Measurements from ENCODE around the gene MED10. TPM values are rescaled to one million over a fixed set of nuclear protein-coding genes. Genes with fewer than 3 reads are reported as not detected.

Gene MED10
- total RNA-seq, 3 donors from 2014 or later (not counting 1 experiment from before 2014, with no cell fraction given) = 64.4 to 68.5 (median 64.5) TPM

DNA sequence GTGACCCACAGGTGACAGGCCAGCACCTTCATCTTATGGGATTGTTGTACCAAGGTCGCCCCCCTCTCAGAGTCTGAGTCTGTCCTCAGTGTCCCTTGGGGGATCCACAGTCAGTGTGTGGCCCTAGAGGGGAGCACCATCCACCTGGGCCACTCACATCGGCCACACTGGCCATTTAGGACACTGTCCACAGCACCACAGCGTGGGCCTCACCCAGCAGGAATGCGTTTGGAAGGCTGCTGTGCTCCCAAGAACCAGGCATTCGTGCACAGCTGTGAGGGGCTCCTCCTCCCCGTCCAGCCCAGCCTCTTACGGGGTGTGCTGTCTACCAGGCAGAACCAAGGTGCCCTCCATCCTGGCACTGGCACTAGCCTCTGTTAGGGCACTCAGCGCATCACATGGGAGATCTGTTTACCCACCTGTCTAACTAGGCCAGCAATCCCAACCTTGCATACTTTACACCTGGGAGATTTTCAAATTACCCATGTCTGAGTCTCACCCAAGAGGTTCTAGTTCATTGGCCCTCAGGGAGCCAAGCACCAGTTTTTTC lies 45.8 kb upstream of the MED10 start:
- Mint-ChIP-seq H3K27me3 (ENCODE audit: low read depth in 2 of 2) (peaks cover 13 to 33% of the 10 kb centered on the region in 2 donors), H3K27ac (no peak overlapping the region), H3K36me3 (no peaks in the 10 kb centered on the region), H3K4me1 (no peaks in the 10 kb centered on the region), H3K4me3 (no peak overlapping the region), H3K9me3 (no peaks in the 10 kb centered on the region)
- H3K27me3 ChIP-seq (ENCODE audit: control insufficient read depth, insufficient read depth, low read length) = no peaks in the 10 kb centered on the region
- no peaks in the 10 kb centered on the region for H3K36me3 ChIP-seq (ENCODE audit: control insufficient read depth, insufficient read depth, low read length)
- TF ChIP-seq, protein P1, sequence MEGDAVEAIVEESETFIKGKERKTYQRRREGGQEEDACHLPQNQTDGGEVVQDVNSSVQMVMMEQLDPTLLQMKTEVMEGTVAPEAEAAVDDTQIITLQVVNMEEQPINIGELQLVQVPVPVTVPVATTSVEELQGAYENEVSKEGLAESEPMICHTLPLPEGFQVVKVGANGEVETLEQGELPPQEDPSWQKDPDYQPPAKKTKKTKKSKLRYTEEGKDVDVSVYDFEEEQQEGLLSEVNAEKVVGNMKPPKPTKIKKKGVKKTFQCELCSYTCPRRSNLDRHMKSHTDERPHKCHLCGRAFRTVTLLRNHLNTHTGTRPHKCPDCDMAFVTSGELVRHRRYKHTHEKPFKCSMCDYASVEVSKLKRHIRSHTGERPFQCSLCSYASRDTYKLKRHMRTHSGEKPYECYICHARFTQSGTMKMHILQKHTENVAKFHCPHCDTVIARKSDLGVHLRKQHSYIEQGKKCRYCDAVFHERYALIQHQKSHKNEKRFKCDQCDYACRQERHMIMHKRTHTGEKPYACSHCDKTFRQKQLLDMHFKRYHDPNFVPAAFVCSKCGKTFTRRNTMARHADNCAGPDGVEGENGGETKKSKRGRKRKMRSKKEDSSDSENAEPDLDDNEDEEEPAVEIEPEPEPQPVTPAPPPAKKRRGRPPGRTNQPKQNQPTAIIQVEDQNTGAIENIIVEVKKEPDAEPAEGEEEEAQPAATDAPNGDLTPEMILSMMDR (IDR thresholded peaks at IDR 0.05) = no peak
- 83% methylated on average over 8 of the region's 8 CpGs for WGBS (ENCODE audit: insufficient coverage)
- H3K27ac ChIP-seq (ENCODE audit: low read length) = no peak overlapping the region
- H3K4me3 ChIP-seq (ENCODE audit: low read length) = no peak overlapping the region
- ATAC-seq (no peak), DNase-seq (no peak)
- H3K4me1 ChIP-seq (ENCODE audit: control insufficient read depth, insufficient read depth, low read length) = no peaks in the 10 kb centered on the region
- no peaks in the 10 kb centered on the region for H3K9me3 ChIP-seq (ENCODE audit: control insufficient read depth, insufficient read depth, low read length)
- intact Hi-C loops (cut with micrococcal nuclease) = no loop called here

DNA sequence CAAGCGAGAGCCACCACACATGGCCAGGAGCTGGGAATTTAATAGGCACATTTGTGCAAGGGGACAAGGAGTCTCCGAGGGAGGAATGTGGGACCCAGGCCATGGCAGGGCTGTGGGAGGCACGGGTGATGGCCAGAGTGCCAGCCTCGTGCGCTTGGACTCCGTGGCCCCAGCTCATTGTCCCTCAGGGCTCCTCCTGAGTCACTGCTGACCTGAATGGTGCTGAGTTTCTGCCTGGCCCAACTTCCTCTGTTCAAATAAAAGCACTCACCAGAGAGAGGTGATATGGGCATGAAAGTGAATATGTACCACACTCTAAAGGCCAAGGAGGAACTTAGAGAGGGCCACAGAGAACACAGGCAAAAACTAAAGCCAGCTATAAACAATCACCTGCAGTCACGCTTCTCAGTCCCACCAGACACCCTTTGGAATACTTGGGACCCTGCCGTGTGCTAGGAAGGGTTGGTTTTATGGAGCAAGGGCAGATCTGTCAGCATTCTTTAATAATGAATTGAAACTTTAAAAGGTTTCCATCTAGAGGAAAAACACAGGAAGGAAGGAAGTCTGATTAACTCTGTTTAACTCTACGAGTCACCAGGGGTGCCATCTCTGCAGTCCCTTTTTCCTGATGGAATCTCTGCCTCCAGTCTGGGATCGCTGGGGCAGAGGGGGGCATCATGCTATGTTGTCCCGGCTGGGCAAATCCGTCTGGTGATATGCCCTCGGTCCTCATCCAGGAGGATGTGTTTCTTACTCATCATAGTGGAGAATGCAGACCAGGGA lies 45.2 kb upstream of the MED10 start:
- Mint-ChIP-seq H3K27me3 (ENCODE audit: low read depth in 2 of 2) (peaks cover 13 to 33% of the 10 kb centered on the region in 2 donors), H3K27ac (no peak overlapping the region), H3K9me3 (no peaks in the 10 kb centered on the region), H3K4me1 (no peaks in the 10 kb centered on the region), H3K4me3 (no peak overlapping the region), H3K36me3 (no peaks in the 10 kb centered on the region)
- Histone ChIP-seq H3K27ac (ENCODE audit: low read length) (no peak overlapping the region), H3K4me3 (ENCODE audit: low read length) (no peak overlapping the region), H3K27me3 (ENCODE audit: control insufficient read depth, insufficient read depth, low read length) (no peaks in the 10 kb centered on the region), H3K36me3 (ENCODE audit: control insufficient read depth, insufficient read depth, low read length) (no peaks in the 10 kb centered on the region), H3K9me3 (ENCODE audit: control insufficient read depth, insufficient read depth, low read length) (no peaks in the 10 kb centered on the region), H3K4me1 (ENCODE audit: control insufficient read depth, insufficient read depth, low read length) (no peaks in the 10 kb centered on the region)
- DNase-seq = no peak
- intact Hi-C loops (cut with micrococcal nuclease) = no loop called here
- no peak for ATAC-seq
- 72% methylated on average over 13 of the region's 13 CpGs for WGBS (ENCODE audit: insufficient coverage)
- TF ChIP-seq, protein P1 (IDR thresholded peaks at IDR 0.05) = no peak

DNA sequence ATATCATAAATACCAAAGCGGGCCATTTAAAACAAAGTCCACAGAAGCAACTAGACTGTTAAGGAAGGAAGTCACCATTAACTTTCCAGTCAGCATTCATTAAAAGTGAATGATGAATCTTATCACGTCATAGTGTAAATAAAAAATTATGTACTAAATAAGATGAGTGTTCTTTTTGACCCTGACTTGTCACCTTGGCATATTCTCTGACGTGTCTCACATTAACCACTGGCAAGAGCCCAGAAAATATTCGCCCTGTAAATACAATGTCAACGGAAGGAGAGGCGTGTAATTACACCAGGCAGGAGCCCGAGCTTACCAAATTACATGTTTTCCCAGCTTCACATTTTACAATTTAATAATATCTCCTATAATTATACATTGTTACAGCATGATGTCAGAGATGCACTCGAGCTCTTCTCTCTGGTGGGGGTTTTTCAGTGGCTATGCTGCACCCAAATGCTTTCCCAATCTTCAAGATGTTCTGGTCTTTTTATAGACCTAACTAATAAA lies 41.0 kb upstream of the MED10 start:
- no peaks in the 10 kb centered on the region for H3K9me3 ChIP-seq (ENCODE audit: control insufficient read depth, insufficient read depth, low read length)
- no peaks in the 10 kb centered on the region for H3K4me1 ChIP-seq (ENCODE audit: control insufficient read depth, insufficient read depth, low read length)
- Mint-ChIP-seq H3K4me1 (no peaks in the 10 kb centered on the region), H3K36me3 (no peaks in the 10 kb centered on the region), H3K4me3 (no peak overlapping the region), H3K27ac (no peak overlapping the region), H3K27me3 (ENCODE audit: low read depth in 2 of 2) (peaks cover 10 to 18% of the 10 kb centered on the region in 2 donors), H3K9me3 (no peaks in the 10 kb centered on the region)
- no peaks in the 10 kb centered on the region for H3K36me3 ChIP-seq (ENCODE audit: control insufficient read depth, insufficient read depth, low read length)
- DNase-seq = no peak
- peaks cover 2% of the 10 kb centered on the region for H3K27me3 ChIP-seq (ENCODE audit: control insufficient read depth, insufficient read depth, low read length)
- WGBS (ENCODE audit: insufficient coverage) = 96% methylated on average over 5 of the region's 8 CpGs
- no peak overlapping the region for H3K27ac ChIP-seq (ENCODE audit: low read length)
- no peak for ATAC-seq
- intact Hi-C loops (cut with micrococcal nuclease) = no loop called here
- H3K4me3 ChIP-seq (ENCODE audit: low read length) = no peak overlapping the region
- TF ChIP-seq, protein P1 (IDR thresholded peaks at IDR 0.05) = no peak

Data from natural killer cell (primary cell).